ENCODE measurements around the gene POLDIP2. TPM values are rescaled to one million over a fixed set of nuclear protein-coding genes. Genes with fewer than 3 reads are reported as not detected.

Gene POLDIP2
- total and polyA plus RNA-seq, 10 of the 15 experiments (the other 5 are each of a cell fraction or from before 2014, with no cell fraction given), result 22.8 to 196 (median 121) TPM

- Histone ChIP-seq H3K79me2 (ENCODE audit: control insufficient read depth, insufficient read depth, low read length) (peaks cover 55% of the 10 kb centered on the region), H3K4me3 (no peak overlapping the region), H3K4me1 (ENCODE audit: control insufficient read depth, insufficient read depth, low read length) (peaks cover 6% of the 10 kb centered on the region; the same call in 1 of the 2 replicates), H4K20me1 (ENCODE audit: control insufficient read depth, insufficient read depth) (no peaks in the 10 kb centered on the region), H3K36me3 (ENCODE audit: control insufficient read depth in 2 of 2, insufficient read depth in 2 of 2, low read length in 1 of 2) (peaks cover 11 to 13% of the 10 kb centered on the region in 2 experiments), H3K27ac (ENCODE audit: control insufficient read depth, insufficient read depth) (no peak overlapping the region), H3K9me3 (replicated peaks; ENCODE audit: control insufficient read depth, insufficient read depth, low read length) (no peaks in the 10 kb centered on the region), H3K9ac (ENCODE audit: control insufficient read depth, insufficient read depth, low read length) (no peak overlapping the region), H3K27me3 (replicated peaks in 1 of 2; ENCODE audit: control insufficient read depth in 2 of 2, insufficient read depth in 2 of 2, low read length in 1 of 2) (no peaks in the 10 kb centered on the region), H2AFZ (ENCODE audit: control insufficient read depth, low read depth, low read length) (no peak overlapping the region), H3K4me2 (ENCODE audit: control insufficient read depth, insufficient read depth) (peak overlapping the region; percentile 26; the same call in 1 of the 2 replicates)
- DNase-seq (ENCODE audit: low read depth, low spot score) (no peak), FAIRE-seq (no peak), ATAC-seq (no peak)
- no TSS peak for BruUV-seq (replicated peaks)
- SMC1A ChIA-PET (ENCODE audit: uncharacterized antibody, unreplicated experiment), result no interaction called here
- CTCF ChIA-PET, result no interaction called here
- in situ Hi-C loops (cut with MboI), result no loop called here
- TF ChIP-seq CHD1 (IDR thresholded peaks at IDR 0.05; ENCODE audit: low read depth, low read length) (no peak), ZNF687 (IDR thresholded peaks at IDR 0.05) (no peak), CEBPZ (IDR thresholded peaks at IDR 0.05; ENCODE audit: low read depth, low read length) (no peak), SREBF1 (IDR thresholded peaks at IDR 0.05; ENCODE audit: low read length) (no peak), TCF12 (IDR thresholded peaks at IDR 0.05; ENCODE audit: low read depth, low read length) (no peak), EED (IDR thresholded peaks at IDR 0.05; ENCODE audit: low read depth) (no peak), PBX3 (IDR thresholded peaks at IDR 0.05; ENCODE audit: insufficient replicate concordance, low read depth, low read length) (no peak), SMARCA5 (IDR thresholded peaks at IDR 0.05) (no peak), MTA3 (IDR thresholded peaks at IDR 0.05; ENCODE audit: borderline replicate concordance, low read length) (no peak), SUZ12 (IDR thresholded peaks at IDR 0.05; ENCODE audit: unreplicated experiment) (no peak), SMC3 (IDR thresholded peaks at IDR 0.05; ENCODE audit: borderline replicate concordance, low read length) (no peak), ZBED1 (IDR thresholded peaks at IDR 0.05; ENCODE audit: borderline replicate concordance) (no peak), POU2F2 (IDR thresholded peaks at IDR 0.05; ENCODE audit: borderline replicate concordance, low read depth, low read length) (no peak), IKZF2 (IDR thresholded peaks at IDR 0.05) (no peak), ELK1 (IDR thresholded peaks at IDR 0.05; ENCODE audit: low read depth, low read length) (no peak)
- POLR2A ChIA-PET, result interaction anchor here (0.6 to 0.9 kb wide), 2 partner anchors 155 to 431 kb away, joined by 3 to 4 read pairs; partner anchors contain the start of gene LYRM9
- WGBS (ENCODE audit: insufficient coverage, insufficient replicate concordance, low lambda C conversion rate, missing lambda C conversion rate), result 95% methylated on average over 5 of the region's 5 CpGs
- RAD21 ChIA-PET (ENCODE audit: unreplicated experiment), result no interaction called here
- intact Hi-C loops (cut with micrococcal nuclease; ENCODE audit: unreplicated experiment), result loop anchor here (5.0 kb wide), 1 partner anchor 92 kb away; no protein-coding TSS in a partner anchor
Observed at GRCh38 chr17:28324267-28324745, 33.0 kb downstream of the POLDIP2 start.

All from GM12878 (cell line).